Astrocyte of the cerebellum (primary cell): Measurements from ENCODE around the gene EEF1AKMT1.

ENCODE experiments used
- DNase-seq: peaks from one replicate; pipeline ENCODE4 v3.0.0-alpha.2; 2011; ENCODE audit warnings: low read depth
- H3K4me3 ChIP-seq: 2 replicates; pipeline ENCODE4 v1.5.1; 2011; ENCODE audit warnings: mild to moderate bottlenecking, low read depth, low read length, moderate library complexity
- CTCF ChIP-seq: IDR thresholded peaks from 2 replicates; pipeline ENCODE4 v1.5.1; 2012; ENCODE audit warnings: low read length, low read depth, moderate library complexity, mild to moderate bottlenecking; ENCODE audit errors: missing control alignments
- in situ Hi-C: cut with HindIII; loops from 2 replicates; pipeline ENCODE4 v1.10.0; 2017; ENCODE audit warnings: low sequenced_read_pairs

EEF1AKMT1 gene

DNA sequence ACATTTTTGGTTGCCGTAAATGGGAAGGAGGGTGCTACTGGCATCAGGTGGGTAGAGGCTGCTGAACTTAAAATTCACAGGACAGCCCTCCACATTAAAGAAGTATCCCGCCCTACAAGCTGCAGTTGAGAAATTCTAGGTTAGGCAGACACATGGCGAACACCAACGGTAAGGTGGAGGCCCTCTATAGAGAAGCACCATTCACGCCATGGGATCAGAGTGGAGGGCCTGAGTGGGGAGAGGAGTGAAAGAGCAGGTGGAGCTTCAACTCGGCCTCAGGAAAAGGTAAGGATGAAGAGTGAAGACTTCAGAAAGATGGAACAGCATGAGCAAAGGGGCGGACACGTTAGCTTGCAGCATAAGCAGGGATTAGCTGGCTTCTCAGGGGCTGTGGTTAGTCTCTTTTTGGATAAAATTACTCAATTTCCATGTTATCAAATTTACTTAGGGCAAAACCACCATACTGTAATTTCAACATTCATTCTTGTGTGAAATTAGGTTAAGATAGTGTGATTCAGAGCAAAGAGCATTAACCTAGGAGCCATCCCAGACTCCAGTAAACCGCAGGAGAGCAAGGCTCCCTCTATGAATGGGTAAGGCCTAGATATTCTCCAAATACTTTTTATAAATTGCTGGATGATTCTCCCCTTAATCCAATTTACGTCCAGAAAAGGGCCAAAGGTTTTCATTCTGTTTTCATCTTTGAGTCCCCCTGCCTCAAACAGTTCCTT, 1.2 kb downstream of the EEF1AKMT1 start:
- TF ChIP-seq CTCF: no peak
- peak overlapping the region; percentile 54 for H3K4me3 ChIP-seq
- DNase-seq: no peak
- in situ Hi-C loops: no loop called here

- no peak overlapping the region for H3K4me3 ChIP-seq
- no peak for DNase-seq
- in situ Hi-C loops: no loop called here
- no peak for TF ChIP-seq CTCF
Measured at GRCh38 chr13:20769834-20770233, 3.9 kb downstream of the EEF1AKMT1 start.

- DNase-seq: no peak
- in situ Hi-C loops: no loop called here
- no peak overlapping the region for H3K4me3 ChIP-seq
- no peak for TF ChIP-seq CTCF
Measured at GRCh38 chr13:20769091-20769490, 4.7 kb downstream of the EEF1AKMT1 start.

DNA sequence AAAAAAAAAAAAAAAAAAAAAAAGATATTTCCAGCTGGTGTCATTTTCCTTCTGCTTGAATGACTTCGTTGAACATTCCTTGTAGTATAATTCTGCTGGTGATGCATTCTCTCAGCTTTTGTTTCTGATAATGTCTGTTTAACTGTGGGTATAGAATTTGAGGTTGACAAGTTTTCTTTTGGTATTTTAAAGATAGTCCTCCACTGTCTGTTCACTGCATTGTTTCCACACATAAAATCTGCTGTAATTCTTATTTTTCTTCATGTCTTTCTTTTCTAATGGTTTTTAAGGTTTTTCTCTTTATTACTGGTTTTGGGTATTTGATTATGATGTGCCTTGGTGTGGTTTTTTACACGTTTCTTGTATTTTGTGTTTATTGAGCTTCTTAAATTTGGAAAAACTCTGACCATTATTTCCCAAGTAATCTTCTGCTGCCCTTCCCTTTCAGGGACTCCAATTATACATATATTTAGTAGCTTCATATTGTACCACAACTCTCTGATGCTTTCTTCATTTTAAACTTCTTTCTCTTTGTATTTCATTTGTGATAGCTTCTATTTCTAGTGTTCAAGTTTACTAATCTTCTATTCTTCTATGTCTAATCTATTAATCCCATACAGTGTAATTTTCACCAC, 6.3 kb downstream of the EEF1AKMT1 start:
- H3K4me3 ChIP-seq: no peak overlapping the region
- no peak for TF ChIP-seq CTCF
- in situ Hi-C loops: no loop called here
- no peak for DNase-seq

DNA sequence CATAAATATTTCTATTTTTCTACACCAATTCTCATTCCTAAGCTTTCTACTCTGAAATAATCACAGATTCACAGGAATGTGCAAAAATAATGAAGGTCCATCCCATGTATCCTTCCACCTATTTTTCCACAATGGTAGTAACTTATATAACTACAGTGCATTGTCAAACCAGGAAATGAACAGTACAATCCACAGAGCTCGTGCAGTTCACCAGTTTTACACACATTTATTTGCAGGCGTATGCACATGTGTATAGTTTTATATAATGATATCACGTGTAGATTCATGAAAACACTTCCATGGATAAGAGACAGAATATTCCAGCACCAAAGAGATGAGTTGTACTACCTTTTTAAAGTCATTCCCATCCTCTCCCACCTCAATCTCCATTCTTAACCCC, 12.9 kb downstream of the EEF1AKMT1 start:
- no peak overlapping the region for H3K4me3 ChIP-seq
- in situ Hi-C loops: no loop called here

DNA sequence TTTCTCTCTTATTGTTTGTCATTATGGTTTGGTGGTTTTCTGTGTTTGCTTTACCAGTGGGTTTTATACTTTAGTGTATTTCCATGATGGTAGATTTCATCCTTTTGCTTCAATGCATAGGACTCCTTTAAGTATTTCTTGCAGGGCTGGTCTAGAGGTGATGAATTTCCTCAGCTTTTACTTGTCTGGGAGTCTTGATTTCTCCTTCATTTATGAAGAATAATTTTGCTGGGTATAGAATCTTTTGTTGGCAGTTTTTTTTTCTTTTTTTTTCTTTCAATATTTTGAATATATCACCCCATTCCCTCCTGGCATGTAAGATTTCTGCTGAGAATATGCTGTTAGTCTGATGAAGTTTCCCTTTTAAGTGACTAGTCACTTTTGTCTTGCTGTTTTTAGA, 19.8 kb downstream of the EEF1AKMT1 start:
- no peak for TF ChIP-seq CTCF
- in situ Hi-C loops: no loop called here
- DNase-seq: no peak
- H3K4me3 ChIP-seq: no peak overlapping the region

More for the DNA sequence above, 12.9 kb downstream of the EEF1AKMT1 start:
- no peak for DNase-seq
- TF ChIP-seq CTCF: no peak
